H1 (cell line): ENCODE measurements around the gene MGMT. TPM values are rescaled to one million over a fixed set of nuclear protein-coding genes. Genes with fewer than 3 reads are reported as not detected.

ENCODE experiments used
- CTCF ChIA-PET: fragments of 300-600 bp; sonication (Branson Sonifier 250); formaldehyde crosslinking; loops from one replicate; lab custom pipeline; 2021; ENCODE audit not compliant: partially characterized antibody; lab: Charles Lee
- POLR2A ChIA-PET: fragments of 300-600 bp; sonication (Branson Sonifier 250); formaldehyde crosslinking; loops from one replicate; lab custom pipeline; 2021; ENCODE audit warnings: inconsistent platforms; ENCODE audit not compliant: partially characterized antibody; lab: Charles Lee
- DNase-seq, 2 experiments: peaks; one replicate each; pipeline versions ENCODE4 v3.0.0 to v3.0.0-alpha.2; 2010 to 2022; ENCODE audit warnings: low spot score in 2 of 2, low read depth in 1 of 2, mixed read lengths in 1 of 2
- FAIRE-seq: peaks from 2 replicates; lab custom pipeline; 2011; peaks lifted over from hg19 to GRCh38; lab: Jason Lieb, UNC
- H2AFZ ChIP-seq: 2 replicates; pipeline ENCODE4 v1.8.1; 2012; ENCODE audit warnings: low read length, inconsistent platforms
- H2AK5ac ChIP-seq: 2 replicates; pipeline ENCODE4 v1.6.1; 2013; ENCODE audit warnings: low read depth, low read length
- H2BK120ac ChIP-seq: replicated peaks from 2 replicates; pipeline ENCODE3; 2013; ENCODE audit warnings: low read depth, low read length, inconsistent platforms
- H2BK12ac ChIP-seq: 2 replicates; pipeline ENCODE4 v1.6.1; 2013; ENCODE audit warnings: low read depth, low read length
- H2BK15ac ChIP-seq: 2 replicates; pipeline ENCODE4 v1.6.1; 2013; ENCODE audit warnings: low read length
- H2BK20ac ChIP-seq: 2 replicates; pipeline ENCODE4 v1.6.1; 2013; ENCODE audit warnings: low read length
- H2BK5ac ChIP-seq: 2 replicates; pipeline ENCODE4 v1.6.1; 2013; ENCODE audit warnings: low read depth, low read length
- H3K14ac ChIP-seq: 2 replicates; pipeline ENCODE4 v1.6.1; 2013; ENCODE audit warnings: inconsistent platforms; ENCODE audit not compliant: insufficient read length
- H3K18ac ChIP-seq: 2 replicates; pipeline ENCODE4 v1.6.1; 2013; ENCODE audit warnings: low read length; ENCODE audit errors: extremely low read depth
- H3K23ac ChIP-seq: 2 replicates; pipeline ENCODE4 v1.6.1; 2013; ENCODE audit warnings: inconsistent platforms; ENCODE audit not compliant: insufficient read length
- H3K23me2 ChIP-seq: 2 replicates; pipeline ENCODE4 v1.6.1; 2013; ENCODE audit warnings: low read depth, low read length
- H3K27ac ChIP-seq: 2 replicates; pipeline ENCODE4 v1.6.1; 2011; ENCODE audit warnings: low read depth, low read length, inconsistent platforms
- H3K27me3 ChIP-seq, 4 experiments: replicated peaks in 1 of 4; 1 replicate in 1 of 4; 2 replicates in 3 of 4; pipeline versions ENCODE4 v1.6.1 to v1.8.1; 2011 to 2013; ENCODE audit warnings: low read length in 3 of 4, mild to moderate bottlenecking in 3 of 4, inconsistent platforms in 2 of 4, mixed read lengths in 2 of 4, moderate library complexity in 1 of 4; ENCODE audit not compliant: control insufficient read depth in 3 of 4, insufficient read depth in 3 of 4; ENCODE audit errors: extremely low read depth in 1 of 4
- H3K36me3 ChIP-seq, 4 experiments: 2 replicates each; pipeline versions ENCODE4 v1.6.1 to v1.8.1; 2011 to 2013; ENCODE audit warnings: mild to moderate bottlenecking in 4 of 4, low read length in 3 of 4, moderate library complexity in 2 of 4, control low read depth in 1 of 4, inconsistent platforms in 1 of 4; ENCODE audit not compliant: insufficient read depth in 4 of 4, control insufficient read depth in 2 of 4
- H3K4ac ChIP-seq: replicated peaks from 2 replicates; pipeline ENCODE3; 2013; ENCODE audit warnings: low read length, low read depth, mixed read lengths, inconsistent platforms; ENCODE audit not compliant: insufficient read length
- H3K4me1 ChIP-seq, 4 experiments: replicated peaks in 1 of 4; 1 replicate in 1 of 4; 2 replicates in 3 of 4; pipeline versions ENCODE4 v1.6.1 to v1.8.1; 2011 to 2013; ENCODE audit warnings: low read length in 3 of 4, inconsistent platforms in 2 of 4, mixed read lengths in 1 of 4; ENCODE audit not compliant: insufficient read depth in 4 of 4, control insufficient read depth in 3 of 4
- H3K4me2 ChIP-seq, 2 experiments: 2 replicates each; pipeline versions ENCODE4 v1.6.1 to v1.8.1; 2011 to 2013; ENCODE audit warnings: low read depth in 2 of 2, low read length in 2 of 2, control low read depth in 1 of 2, inconsistent platforms in 1 of 2, mild to moderate bottlenecking in 1 of 2; ENCODE audit not compliant: insufficient read depth in 1 of 2
- H3K4me3 ChIP-seq, 4 experiments: fragments of 200-600, 300-600 bp in 1 of 4; sonication (generic), shearing (Covaris generic), sonication (Bioruptor Twin) in 1 of 4; 2 replicates each; pipeline versions ENCODE4 v1.5.1 to v1.8.1; 2011 to 2016; ENCODE audit warnings: low read length in 4 of 4, low read depth in 3 of 4, control low read depth in 2 of 4, inconsistent platforms in 2 of 4, mild to moderate bottlenecking in 2 of 4, mixed read lengths in 1 of 4, moderate library complexity in 1 of 4; ENCODE audit not compliant: insufficient read depth in 2 of 4; ENCODE audit errors: extremely low read depth in 1 of 4
- H3K56ac ChIP-seq: replicated peaks from 2 replicates; pipeline ENCODE3; 2013; ENCODE audit warnings: low read depth, mild to moderate bottlenecking, mixed read lengths, low read length, inconsistent platforms; ENCODE audit not compliant: insufficient read length
- H3K79me1 ChIP-seq: 2 replicates; pipeline ENCODE4 v1.6.1; 2013; ENCODE audit warnings: low read depth, low read length, control low read depth
- H3K79me2 ChIP-seq, 2 experiments: 2 replicates each; pipeline versions ENCODE4 v1.6.1 to v1.8.1; 2012 to 2013; ENCODE audit warnings: low read length in 2 of 2, mild to moderate bottlenecking in 2 of 2, inconsistent platforms in 1 of 2; ENCODE audit not compliant: insufficient read depth in 2 of 2, control insufficient read depth in 1 of 2
- H3K9ac ChIP-seq, 4 experiments: replicated peaks in 1 of 4; 1 replicate in 1 of 4; 2 replicates in 3 of 4; pipeline versions ENCODE4 v1.6.1 to v1.8.1; 2011 to 2013; ENCODE audit warnings: low read depth in 3 of 4, low read length in 3 of 4, control low read depth in 2 of 4, mild to moderate bottlenecking in 2 of 4, moderate library complexity in 2 of 4, inconsistent platforms in 1 of 4; ENCODE audit errors: extremely low read depth in 1 of 4
- H3K9me3 ChIP-seq, 2 experiments: 2 replicates each; pipeline versions ENCODE4 v1.6.1 to v1.8.1; 2012 to 2013; ENCODE audit warnings: mild to moderate bottlenecking in 2 of 2, moderate library complexity in 2 of 2, control low read depth in 1 of 2, inconsistent platforms in 1 of 2, low read depth in 1 of 2, low read length in 1 of 2, mixed read lengths in 1 of 2; ENCODE audit not compliant: insufficient read depth in 2 of 2
- H4K20me1 ChIP-seq, 2 experiments: replicated peaks in 1 of 2; 2 replicates each; pipeline versions ENCODE3 to v1.8.1; 2011 to 2013; ENCODE audit warnings: inconsistent platforms in 2 of 2, low read length in 2 of 2, mild to moderate bottlenecking in 1 of 2; ENCODE audit not compliant: insufficient read depth in 2 of 2, control insufficient read depth in 1 of 2
- H4K5ac ChIP-seq: 2 replicates; pipeline ENCODE4 v1.6.1; 2013; ENCODE audit warnings: low read length, low read depth, mixed read lengths, inconsistent platforms; ENCODE audit not compliant: insufficient read length
- H4K8ac ChIP-seq: 2 replicates; pipeline ENCODE4 v1.8.0; 2013; ENCODE audit warnings: mild to moderate bottlenecking, moderate library complexity, low read length, inconsistent platforms; ENCODE audit not compliant: insufficient read depth; ENCODE audit errors: extremely low read depth
- H4K91ac ChIP-seq: replicated peaks from 2 replicates; pipeline ENCODE3; 2013; ENCODE audit warnings: low read length, mixed read lengths, inconsistent platforms; ENCODE audit not compliant: insufficient read length
- CREB1 ChIP-seq: IDR thresholded peaks from 2 replicates; pipeline ENCODE4 v1.6.1; 2012; ENCODE audit warnings: inconsistent platforms
- RNF2 ChIP-seq: fragments of 200-900, 300-1000 bp; sonication (generic); IDR thresholded peaks from 2 replicates; pipeline ENCODE4 v1.7.1; 2016; ENCODE audit warnings: borderline replicate concordance, low read depth, mild to moderate bottlenecking, antibody characterized with exemption, low read length; ENCODE audit not compliant: poor library complexity, severe bottlenecking; ENCODE audit errors: missing control alignments
- WGBS, 2 experiments: shearing (Covaris generic) in 1 of 2; methylation state at CpG; one replicate each; pipeline versions ENCODE4 v1.1.6 to v1.1.7; 2013 to 2015; ENCODE audit warnings: low lambda C conversion rate in 2 of 2, mixed read lengths in 2 of 2, inconsistent platforms in 1 of 2, low coverage in 1 of 2, missing lambda C conversion rate in 1 of 2; ENCODE audit not compliant: insufficient replicate concordance in 2 of 2, insufficient coverage in 1 of 2, insufficient read length in 1 of 2; ENCODE audit errors: extremely low coverage in 1 of 2, missing lambda C conversion rate in 1 of 2; 5-methylcytosine and 5-hydroxymethylcytosine counted together
- polyA plus RNA-seq, 7 experiments: library from polyadenylated mRNA; depleted of rRNA in 3 of 7; stranded (reverse) in 5 of 7; unstranded in 2 of 7; fragments of >200 nt in 5 of 7; fragments of 200-250 nt in 2 of 7; gene quantifications; 1 replicate in 5 of 7; 2 replicates in 1 of 7; 4 replicates in 1 of 7; pipeline versions ENCODE4 v1.2.1 to v1.2.3, GENCODE V29; 2011 to 2013; ENCODE audit warnings: missing spikeins in 2 of 7, mixed read lengths in 2 of 7
- total RNA-seq: library from RNA; stranded (reverse); fragmentation: NEBNext Ultra II Directional; extraction: Animal tissue kit (Norgen Biotek cat#: 25700); gene quantifications from 2 replicates; pipeline ENCODE4 v1.2.1, GENCODE V29; 2021

The MGMT gene
- total and polyA plus RNA-seq, 2 of the 8 experiments (the other 6 are each of a cell fraction or from before 2014, with no cell fraction given) = 9.9 to 10.7 TPM

GRCh38 chr10:129811208-129811607 is 344.2 kb downstream of the MGMT start:
- Histone ChIP-seq H3K23me2 (no peaks in the 10 kb centered on the region), H2BK120ac (no peak overlapping the region), H3K4me1 (no peaks in the 10 kb centered on the region), H2BK12ac (no peak overlapping the region), H3K14ac (no peak overlapping the region), H3K56ac (no peak overlapping the region), H4K91ac (no peak overlapping the region), H3K4me3 (no peak overlapping the region), H2BK20ac (no peak overlapping the region), H3K36me3 (no peaks in the 10 kb centered on the region), H3K79me1 (no peaks in the 10 kb centered on the region), H3K4ac (no peak overlapping the region), H4K20me1 (no peaks in the 10 kb centered on the region), H3K23ac (no peak overlapping the region), H3K9ac (no peak overlapping the region), H2BK5ac (no peak overlapping the region), H4K8ac (no peak overlapping the region; the same call in 1 of the 2 replicates), H2BK15ac (no peak overlapping the region), H3K27me3 (no peaks in the 10 kb centered on the region), H2AK5ac (no peak overlapping the region), H2AFZ (no peak overlapping the region), H3K4me2 (no peak overlapping the region), H3K9me3 (peaks cover 0 to 5% of the 10 kb centered on the region in 2 experiments; a peak in 1 of 4 replicates), H3K18ac (no peak overlapping the region), H3K27ac (no peak overlapping the region), H3K79me2 (no peaks in the 10 kb centered on the region), H4K5ac (no peak overlapping the region)
- DNase-seq (no peak), FAIRE-seq (no peak)
- TF ChIP-seq CREB1 (no peak), RNF2 (no peak)
- 93% methylated on average over 9 of the region's 9 CpGs; no CpG with 5 or more reads in 1 of the 2 experiments for WGBS, 2 experiments
- ChIA-PET CTCF (no interaction called here), POLR2A (no interaction called here)
